ENCODE data around the gene OCLN.

OCLN gene

GRCh38 chr5:69491838-69492390, 676 bp upstream of the OCLN start:
- H3K9ac ChIP-seq (ENCODE audit: low read length in 2 of 2), result no peak overlapping the region
- no peak overlapping the region for H3K27ac ChIP-seq (ENCODE audit: low read length)
- H3K9me3 ChIP-seq (ENCODE audit: control insufficient read depth in 2 of 2, low read length in 2 of 2), result no peaks in the 10 kb centered on the region
- peaks cover 21 to 38% of the 10 kb centered on the region in 2 donors for H3K27me3 ChIP-seq (ENCODE audit: control insufficient read depth in 1 of 2, insufficient read depth in 2 of 2, low read length in 2 of 2)
- H3K4me3 ChIP-seq (ENCODE audit: low read length in 2 of 2), result peak overlapping the region; percentile 71 to 73
- H3K4me1 ChIP-seq (ENCODE audit: control insufficient read depth, insufficient read depth, low read length), result peaks cover 17% of the 10 kb centered on the region
- H3K36me3 ChIP-seq (ENCODE audit: control insufficient read depth in 2 of 2, insufficient read depth in 2 of 2, low read length in 2 of 2), result no peaks in the 10 kb centered on the region

- Histone ChIP-seq H3K4me3 (ENCODE audit: low read length in 2 of 2) (peak overlapping the region; percentile 71 to 73), H3K27ac (ENCODE audit: low read length) (no peak overlapping the region), H3K9me3 (ENCODE audit: control insufficient read depth in 2 of 2, low read length in 2 of 2) (no peaks in the 10 kb centered on the region), H3K27me3 (ENCODE audit: control insufficient read depth in 1 of 2, insufficient read depth in 2 of 2, low read length in 2 of 2) (peaks cover 21 to 40% of the 10 kb centered on the region in 2 donors), H3K4me1 (ENCODE audit: control insufficient read depth, insufficient read depth, low read length) (peaks cover 17% of the 10 kb centered on the region), H3K9ac (ENCODE audit: low read length in 2 of 2) (peak overlapping the region in 1 of 2 donors; percentile 42), H3K36me3 (ENCODE audit: control insufficient read depth in 2 of 2, insufficient read depth in 2 of 2, low read length in 2 of 2) (no peaks in the 10 kb centered on the region)
Measured at GRCh38 chr5:69492923-69493395, 369 bp downstream of the OCLN start.

DNA sequence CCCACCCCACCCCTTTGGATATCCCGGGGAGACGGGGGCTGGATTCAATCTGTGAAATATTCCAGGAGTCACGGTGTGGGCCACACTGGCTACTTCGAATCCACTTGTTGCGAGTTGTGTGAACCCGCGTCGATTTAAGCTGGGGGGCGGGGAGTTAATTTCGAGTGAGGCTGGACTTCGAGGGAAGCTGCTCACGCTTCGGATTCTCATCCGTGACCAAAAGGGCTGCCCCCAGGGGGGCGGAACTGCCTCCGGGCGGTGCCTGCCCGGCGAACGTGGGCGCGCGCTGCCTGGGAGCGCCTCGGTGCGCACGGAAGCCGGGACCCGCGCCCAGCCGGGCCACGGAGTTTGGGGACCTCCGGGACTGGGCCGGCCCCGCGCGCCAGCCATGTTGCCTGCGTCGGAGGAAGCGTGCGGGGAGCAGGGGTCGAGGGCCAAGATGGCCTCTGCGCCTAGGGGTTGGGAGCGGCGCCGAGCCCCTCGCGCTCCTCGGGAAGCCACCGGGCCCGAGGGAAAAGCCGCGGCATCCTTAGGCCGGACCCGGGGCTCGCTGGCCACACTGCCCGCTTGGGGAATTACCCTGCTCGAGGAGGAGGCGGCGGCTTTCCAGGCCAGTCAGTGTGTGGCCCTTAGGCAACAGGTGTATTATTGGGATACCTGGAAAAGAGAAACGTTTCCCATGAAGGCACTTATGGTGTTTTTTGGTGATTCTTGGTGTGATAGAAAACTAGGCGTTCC, 975 bp downstream of the OCLN start:
- Histone ChIP-seq H3K9ac (ENCODE audit: low read length in 2 of 2) (peak overlapping the region in 1 of 2 donors; percentile 42), H3K36me3 (ENCODE audit: control insufficient read depth in 2 of 2, insufficient read depth in 2 of 2, low read length in 2 of 2) (no peaks in the 10 kb centered on the region), H3K4me3 (ENCODE audit: low read length in 2 of 2) (peak overlapping the region; percentile 71 to 73), H3K9me3 (ENCODE audit: control insufficient read depth in 2 of 2, low read length in 2 of 2) (no peaks in the 10 kb centered on the region), H3K4me1 (ENCODE audit: control insufficient read depth, insufficient read depth, low read length) (peaks cover 17% of the 10 kb centered on the region), H3K27me3 (ENCODE audit: control insufficient read depth in 1 of 2, insufficient read depth in 2 of 2, low read length in 2 of 2) (peaks cover 21 to 40% of the 10 kb centered on the region in 2 donors), H3K27ac (ENCODE audit: low read length) (no peak overlapping the region)

DNA sequence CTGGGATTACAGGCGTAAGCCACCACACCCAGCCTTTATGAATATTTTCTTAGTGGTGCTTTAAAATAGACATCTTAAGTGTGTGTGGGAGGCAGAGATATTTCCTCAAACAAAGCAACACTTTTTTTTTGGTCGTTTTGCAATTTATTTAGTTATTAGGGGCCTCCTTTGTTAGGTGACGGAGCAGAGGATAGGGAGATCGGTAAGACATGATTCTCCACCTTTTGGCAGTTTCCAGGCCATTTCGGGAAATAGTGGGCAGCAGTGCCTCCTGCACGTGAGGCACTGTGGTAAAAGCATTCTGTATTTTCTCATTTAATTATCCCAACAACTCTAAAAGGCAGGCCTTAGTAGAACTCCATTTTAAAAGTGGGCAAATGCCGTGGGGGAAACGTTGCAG, 1.9 kb downstream of the OCLN start:
- Histone ChIP-seq H3K27ac (ENCODE audit: low read length) (no peak overlapping the region), H3K27me3 (ENCODE audit: control insufficient read depth in 1 of 2, insufficient read depth in 2 of 2, low read length in 2 of 2) (peaks cover 21 to 40% of the 10 kb centered on the region in 2 donors), H3K36me3 (ENCODE audit: control insufficient read depth in 2 of 2, insufficient read depth in 2 of 2, low read length in 2 of 2) (no peaks in the 10 kb centered on the region), H3K9me3 (ENCODE audit: control insufficient read depth in 2 of 2, low read length in 2 of 2) (no peaks in the 10 kb centered on the region), H3K9ac (ENCODE audit: low read length in 2 of 2) (no peak overlapping the region), H3K4me1 (ENCODE audit: control insufficient read depth, insufficient read depth, low read length) (peaks cover 17% of the 10 kb centered on the region), H3K4me3 (ENCODE audit: low read length in 2 of 2) (no peak overlapping the region)

GRCh38 chr5:69497006-69497520, 4.5 kb downstream of the OCLN start:
- Histone ChIP-seq H3K4me3 (ENCODE audit: low read length in 2 of 2) (no peak overlapping the region), H3K9me3 (ENCODE audit: control insufficient read depth in 2 of 2, low read length in 2 of 2) (no peaks in the 10 kb centered on the region), H3K27ac (ENCODE audit: low read length) (no peak overlapping the region), H3K27me3 (ENCODE audit: control insufficient read depth in 1 of 2, insufficient read depth in 2 of 2, low read length in 2 of 2) (peaks cover 18 to 41% of the 10 kb centered on the region in 2 donors), H3K36me3 (ENCODE audit: control insufficient read depth in 2 of 2, insufficient read depth in 2 of 2, low read length in 2 of 2) (no peaks in the 10 kb centered on the region), H3K9ac (ENCODE audit: low read length in 2 of 2) (no peak overlapping the region), H3K4me1 (ENCODE audit: control insufficient read depth, insufficient read depth, low read length) (peaks cover 17% of the 10 kb centered on the region)

- no peaks in the 10 kb centered on the region for H3K9me3 ChIP-seq (ENCODE audit: control insufficient read depth in 2 of 2, low read length in 2 of 2)
- peaks cover 9 to 32% of the 10 kb centered on the region in 2 donors for H3K27me3 ChIP-seq (ENCODE audit: control insufficient read depth in 1 of 2, insufficient read depth in 2 of 2, low read length in 2 of 2)
- peaks cover 5% of the 10 kb centered on the region for H3K4me1 ChIP-seq (ENCODE audit: control insufficient read depth, insufficient read depth, low read length)
- no peak overlapping the region for H3K27ac ChIP-seq (ENCODE audit: low read length)
- H3K36me3 ChIP-seq (ENCODE audit: control insufficient read depth in 2 of 2, insufficient read depth in 2 of 2, low read length in 2 of 2), result no peaks in the 10 kb centered on the region
- H3K9ac ChIP-seq (ENCODE audit: low read length in 2 of 2), result no peak overlapping the region
- no peak overlapping the region for H3K4me3 ChIP-seq (ENCODE audit: low read length in 2 of 2)
Measured at GRCh38 chr5:69498384-69498783, 5.8 kb downstream of the OCLN start.

- no peak overlapping the region for H3K9ac ChIP-seq (ENCODE audit: low read length in 2 of 2)
- peaks cover 0 to 10% of the 10 kb centered on the region in 2 donors for H3K27me3 ChIP-seq (ENCODE audit: control insufficient read depth in 1 of 2, insufficient read depth in 2 of 2, low read length in 2 of 2)
- no peaks in the 10 kb centered on the region for H3K36me3 ChIP-seq (ENCODE audit: control insufficient read depth in 2 of 2, insufficient read depth in 2 of 2, low read length in 2 of 2)
- no peak overlapping the region for H3K27ac ChIP-seq (ENCODE audit: low read length)
- no peak overlapping the region for H3K4me3 ChIP-seq (ENCODE audit: low read length in 2 of 2)
- no peaks in the 10 kb centered on the region for H3K4me1 ChIP-seq (ENCODE audit: control insufficient read depth, insufficient read depth, low read length)
- no peaks in the 10 kb centered on the region for H3K9me3 ChIP-seq (ENCODE audit: control insufficient read depth in 2 of 2, low read length in 2 of 2)
Measured at GRCh38 chr5:69502367-69502766, 9.8 kb downstream of the OCLN start.

GRCh38 chr5:69502767-69503488, 10.3 kb downstream of the OCLN start:
- no peak overlapping the region for H3K27ac ChIP-seq (ENCODE audit: low read length)
- no peak overlapping the region for H3K4me3 ChIP-seq (ENCODE audit: low read length in 2 of 2)
- H3K36me3 ChIP-seq (ENCODE audit: control insufficient read depth in 2 of 2, insufficient read depth in 2 of 2, low read length in 2 of 2), result no peaks in the 10 kb centered on the region
- H3K9ac ChIP-seq (ENCODE audit: low read length in 2 of 2), result no peak overlapping the region
- no peaks in the 10 kb centered on the region for H3K4me1 ChIP-seq (ENCODE audit: control insufficient read depth, insufficient read depth, low read length)
- peaks cover 0 to 7% of the 10 kb centered on the region in 2 donors for H3K27me3 ChIP-seq (ENCODE audit: control insufficient read depth in 1 of 2, insufficient read depth in 2 of 2, low read length in 2 of 2)
- H3K9me3 ChIP-seq (ENCODE audit: control insufficient read depth in 2 of 2, low read length in 2 of 2), result no peaks in the 10 kb centered on the region

- H3K4me3 ChIP-seq (ENCODE audit: low read length in 2 of 2), result no peak overlapping the region
- no peak overlapping the region for H3K9ac ChIP-seq (ENCODE audit: low read length in 2 of 2)
- peaks cover 0 to 7% of the 10 kb centered on the region in 2 donors for H3K27me3 ChIP-seq (ENCODE audit: control insufficient read depth in 1 of 2, insufficient read depth in 2 of 2, low read length in 2 of 2)
- H3K27ac ChIP-seq (ENCODE audit: low read length), result no peak overlapping the region
- H3K36me3 ChIP-seq (ENCODE audit: control insufficient read depth in 2 of 2, insufficient read depth in 2 of 2, low read length in 2 of 2), result no peaks in the 10 kb centered on the region
- H3K4me1 ChIP-seq (ENCODE audit: control insufficient read depth, insufficient read depth, low read length), result no peaks in the 10 kb centered on the region
- no peaks in the 10 kb centered on the region for H3K9me3 ChIP-seq (ENCODE audit: control insufficient read depth in 2 of 2, low read length in 2 of 2)
Measured at GRCh38 chr5:69504036-69504435, 11.4 kb downstream of the OCLN start.

GRCh38 chr5:69505306-69505705, 12.7 kb downstream of the OCLN start:
- H3K27me3 ChIP-seq (ENCODE audit: control insufficient read depth in 1 of 2, insufficient read depth in 2 of 2, low read length in 2 of 2), result peaks cover 3 to 5% of the 10 kb centered on the region in 2 donors
- no peak overlapping the region for H3K27ac ChIP-seq (ENCODE audit: low read length)
- H3K4me1 ChIP-seq (ENCODE audit: control insufficient read depth, insufficient read depth, low read length), result no peaks in the 10 kb centered on the region
- no peaks in the 10 kb centered on the region for H3K36me3 ChIP-seq (ENCODE audit: control insufficient read depth in 2 of 2, insufficient read depth in 2 of 2, low read length in 2 of 2)
- H3K9me3 ChIP-seq (ENCODE audit: control insufficient read depth in 2 of 2, low read length in 2 of 2), result no peaks in the 10 kb centered on the region
- H3K4me3 ChIP-seq (ENCODE audit: low read length in 2 of 2), result no peak overlapping the region
- no peak overlapping the region for H3K9ac ChIP-seq (ENCODE audit: low read length in 2 of 2)

Data from stomach smooth muscle (tissue), 2 donors.